Left ventricle myocardium inferior (tissue), 1 donor: ENCODE data around the gene IQSEC1. TPM values are rescaled to one million over a fixed set of nuclear protein-coding genes. Genes with fewer than 3 reads are reported as not detected.

Experiments used
- DNase-seq: peaks from one replicate; pipeline ENCODE4 v3.0.0-alpha.2; 2020
- H3K27ac ChIP-seq: fragments of 200-600 bp; replicated peaks from 2 replicates; pipeline ENCODE4 v1.8.0; 2021
- H3K27me3 ChIP-seq: fragments of 200-600 bp; 2 replicates; pipeline ENCODE4 v1.8.0; 2021; ENCODE audit warnings: low read depth
- H3K36me3 ChIP-seq: fragments of 200-600 bp; 2 replicates; pipeline ENCODE4 v1.8.0; 2021
- H3K4me1 ChIP-seq: fragments of 200-600 bp; 2 replicates; pipeline ENCODE4 v1.8.0; 2021
- H3K4me3 ChIP-seq: fragments of 200-600 bp; 2 replicates; pipeline ENCODE4 v1.8.0; 2021; ENCODE audit warnings: mild to moderate bottlenecking, moderate library complexity
- H3K9me3 ChIP-seq: fragments of 200-600 bp; replicated peaks from 2 replicates; pipeline ENCODE4 v1.8.0; 2021
- intact Hi-C: fragments of 100-400 bp; cut with micrococcal nuclease; formaldehyde crosslinking; loops from one replicate; pipeline ENCODE4 v1.11.0; 2022
- total RNA-seq: library from RNA; stranded (reverse); fragmentation: NEBNext Ultra II Directional; extraction: Animal tissue kit (Norgen Biotek cat#: 25700); gene quantifications from one replicate; pipeline ENCODE4 v1.2.1, GENCODE V29; 2021
- TF ChIP-seq, protein P1 (sequence below): fragments of 200-600 bp; IDR thresholded peaks from 2 replicates; pipeline ENCODE4 v1.8.0; 2021; ENCODE audit warnings: antibody characterized with exemption, mild to moderate bottlenecking, borderline replicate concordance
- donor health status: DM: no; HTN: yes; CAD: no; lungs with severe emphysema.

IQSEC1 gene
- total RNA-seq, 1 donor from 2014 or later: 78.6 TPM

GRCh38 chr3:12964711-12965612 is 108.3 kb downstream of the IQSEC1 start:
- TF ChIP-seq, protein P1, sequence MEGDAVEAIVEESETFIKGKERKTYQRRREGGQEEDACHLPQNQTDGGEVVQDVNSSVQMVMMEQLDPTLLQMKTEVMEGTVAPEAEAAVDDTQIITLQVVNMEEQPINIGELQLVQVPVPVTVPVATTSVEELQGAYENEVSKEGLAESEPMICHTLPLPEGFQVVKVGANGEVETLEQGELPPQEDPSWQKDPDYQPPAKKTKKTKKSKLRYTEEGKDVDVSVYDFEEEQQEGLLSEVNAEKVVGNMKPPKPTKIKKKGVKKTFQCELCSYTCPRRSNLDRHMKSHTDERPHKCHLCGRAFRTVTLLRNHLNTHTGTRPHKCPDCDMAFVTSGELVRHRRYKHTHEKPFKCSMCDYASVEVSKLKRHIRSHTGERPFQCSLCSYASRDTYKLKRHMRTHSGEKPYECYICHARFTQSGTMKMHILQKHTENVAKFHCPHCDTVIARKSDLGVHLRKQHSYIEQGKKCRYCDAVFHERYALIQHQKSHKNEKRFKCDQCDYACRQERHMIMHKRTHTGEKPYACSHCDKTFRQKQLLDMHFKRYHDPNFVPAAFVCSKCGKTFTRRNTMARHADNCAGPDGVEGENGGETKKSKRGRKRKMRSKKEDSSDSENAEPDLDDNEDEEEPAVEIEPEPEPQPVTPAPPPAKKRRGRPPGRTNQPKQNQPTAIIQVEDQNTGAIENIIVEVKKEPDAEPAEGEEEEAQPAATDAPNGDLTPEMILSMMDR: no peak
- Histone ChIP-seq H3K4me1 (peaks cover 97% of the 10 kb centered on the region), H3K9me3 (no peaks in the 10 kb centered on the region), H3K27ac (peak overlapping the region; percentile 91), H3K4me3 (peak overlapping the region; percentile 94), H3K27me3 (no peaks in the 10 kb centered on the region), H3K36me3 (no peaks in the 10 kb centered on the region)
- no peak for DNase-seq
- intact Hi-C loops: no loop called here

DNA sequence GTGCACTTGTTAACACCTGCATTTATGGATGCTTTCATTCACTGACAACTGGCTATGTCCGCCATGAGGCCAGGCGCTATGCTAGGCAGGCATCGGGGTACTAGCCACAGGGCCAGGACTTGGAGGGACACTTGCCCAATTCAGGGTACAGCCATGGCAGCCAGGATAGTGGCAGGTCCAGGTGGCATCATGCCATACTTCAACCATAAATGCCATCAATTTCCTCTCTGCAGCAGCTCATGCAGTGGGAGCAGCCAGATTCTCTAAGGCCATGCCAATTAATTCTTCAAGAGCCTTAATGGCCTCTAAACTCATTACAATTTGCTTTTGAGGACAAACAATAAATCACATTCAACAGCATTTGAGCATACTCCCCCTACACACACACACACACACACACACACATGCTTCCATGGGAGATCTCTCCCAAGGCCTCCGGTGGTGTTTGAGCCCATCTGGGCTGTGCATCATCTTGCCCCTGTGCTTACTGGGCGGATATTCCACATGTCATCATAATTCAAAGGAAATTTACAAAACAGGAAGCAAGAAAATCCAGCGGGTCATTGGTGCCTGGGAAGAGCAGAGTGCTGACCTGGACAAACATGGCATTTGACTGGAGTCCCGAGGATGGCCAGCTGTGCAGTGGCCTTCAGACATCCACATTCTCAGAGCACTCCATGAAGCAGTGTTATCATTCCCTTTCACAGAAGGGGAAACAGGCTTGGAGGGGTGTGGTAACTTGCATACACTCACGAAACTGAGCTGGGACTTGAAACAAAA is 109.1 kb downstream of the IQSEC1 start:
- Histone ChIP-seq H3K27me3 (no peaks in the 10 kb centered on the region), H3K36me3 (no peaks in the 10 kb centered on the region), H3K27ac (peak overlapping the region; percentile 91), H3K4me3 (peak overlapping the region; percentile 94), H3K9me3 (no peaks in the 10 kb centered on the region), H3K4me1 (peaks cover 97% of the 10 kb centered on the region)
- no peak for DNase-seq
- intact Hi-C loops: no loop called here
- TF ChIP-seq, protein P1: no peak

GRCh38 chr3:12963231-12963896 is 109.9 kb downstream of the IQSEC1 start:
- no peaks in the 10 kb centered on the region for H3K9me3 ChIP-seq
- intact Hi-C loops: no loop called here
- H3K4me1 ChIP-seq: peaks cover 97% of the 10 kb centered on the region
- no peak for DNase-seq
- H3K27ac ChIP-seq: peak overlapping the region; percentile 91
- H3K4me3 ChIP-seq: no peak overlapping the region
- TF ChIP-seq, protein P1: no peak
- H3K36me3 ChIP-seq: no peaks in the 10 kb centered on the region
- no peaks in the 10 kb centered on the region for H3K27me3 ChIP-seq

DNA sequence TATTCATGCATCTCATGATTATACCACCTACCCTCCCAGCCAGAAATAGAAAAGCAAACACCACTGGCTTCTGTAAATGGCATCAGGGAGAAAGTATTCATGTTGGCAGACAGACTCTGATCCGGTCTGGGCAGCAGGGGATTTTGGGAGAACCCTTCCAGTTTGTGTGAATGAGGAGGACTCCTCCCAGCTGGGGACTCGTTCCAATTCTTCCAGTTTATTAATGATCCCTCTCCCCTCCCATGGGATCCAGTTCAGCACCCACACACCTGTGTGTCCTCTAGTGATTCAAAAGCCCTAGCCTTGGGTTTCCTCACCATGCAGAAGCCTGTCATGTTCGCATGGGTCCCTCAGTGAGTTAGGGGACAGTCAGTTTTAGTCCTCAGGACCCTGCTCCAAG is 110.9 kb downstream of the IQSEC1 start:
- H3K4me1 ChIP-seq: peaks cover 100% of the 10 kb centered on the region
- no peak for DNase-seq

GRCh38 chr3:12961697-12962036 is 111.6 kb downstream of the IQSEC1 start:
- H3K27ac ChIP-seq: peak overlapping the region; percentile 91
- peaks cover 100% of the 10 kb centered on the region for H3K4me1 ChIP-seq
- TF ChIP-seq, protein P1: no peak
- H3K4me3 ChIP-seq: no peak overlapping the region
- no peak for DNase-seq
- no peaks in the 10 kb centered on the region for H3K9me3 ChIP-seq
- no peaks in the 10 kb centered on the region for H3K36me3 ChIP-seq
- H3K27me3 ChIP-seq: no peaks in the 10 kb centered on the region
- intact Hi-C loops: no loop called here

More for the DNA sequence above, 110.9 kb downstream of the IQSEC1 start:
- H3K27me3 ChIP-seq: no peaks in the 10 kb centered on the region
- intact Hi-C loops: no loop called here
- H3K4me3 ChIP-seq: peak overlapping the region; percentile 8
- TF ChIP-seq, protein P1: no peak
- no peaks in the 10 kb centered on the region for H3K36me3 ChIP-seq
- peak overlapping the region; percentile 91 for H3K27ac ChIP-seq
- no peaks in the 10 kb centered on the region for H3K9me3 ChIP-seq
